HEK293T (cell line): ENCODE results near the gene TNIK.

Source experiments
- ARNT ChIP-seq: fragments of 450-650 bp; IDR thresholded peaks from 2 replicates; pipeline ENCODE4 v1.6.1; 2017; ENCODE audit warnings: mild to moderate bottlenecking
- BHLHE40 ChIP-seq: fragments of 450-650 bp; IDR thresholded peaks from 2 replicates; pipeline ENCODE4 v1.6.1; 2016; ENCODE audit warnings: mild to moderate bottlenecking, moderate library complexity, borderline replicate concordance
- CTBP1 ChIP-seq: fragments of 450-650 bp; IDR thresholded peaks from 2 replicates; pipeline ENCODE4 v1.6.1; 2016; ENCODE audit warnings: borderline replicate concordance
- ELF4 ChIP-seq: fragments of 450-650 bp; IDR thresholded peaks from 2 replicates; pipeline ENCODE4 v1.6.1; 2017; ENCODE audit warnings: antibody characterized with exemption
- FOXM1 ChIP-seq: fragments of 450-650 bp; IDR thresholded peaks from 2 replicates; pipeline ENCODE4 v1.6.1; 2017; ENCODE audit warnings: mild to moderate bottlenecking, borderline replicate concordance
- HDGF ChIP-seq: fragments of 450-650 bp; IDR thresholded peaks from 2 replicates; pipeline ENCODE4 v1.6.1; 2017; ENCODE audit warnings: antibody characterized with exemption, borderline replicate concordance
- LEF1 ChIP-seq: fragments of 450-650 bp; IDR thresholded peaks from 2 replicates; pipeline ENCODE4 v1.6.1; 2017; ENCODE audit warnings: mild to moderate bottlenecking, borderline replicate concordance
- SP1 ChIP-seq: fragments of 450-650 bp; IDR thresholded peaks from 2 replicates; pipeline ENCODE4 v1.6.1; 2017
- SUZ12 ChIP-seq: fragments of 450-650 bp; IDR thresholded peaks from 2 replicates; pipeline ENCODE4 v1.6.1; 2016; ENCODE audit warnings: mild to moderate bottlenecking
- TARDBP ChIP-seq: fragments of 450-650 bp; IDR thresholded peaks from 2 replicates; pipeline ENCODE4 v1.6.1; 2016
- TF ChIP-seq, protein P1 (sequence below): fragments of 450-650 bp; IDR thresholded peaks from 2 replicates; pipeline ENCODE4 v1.6.1; 2016

DNA sequence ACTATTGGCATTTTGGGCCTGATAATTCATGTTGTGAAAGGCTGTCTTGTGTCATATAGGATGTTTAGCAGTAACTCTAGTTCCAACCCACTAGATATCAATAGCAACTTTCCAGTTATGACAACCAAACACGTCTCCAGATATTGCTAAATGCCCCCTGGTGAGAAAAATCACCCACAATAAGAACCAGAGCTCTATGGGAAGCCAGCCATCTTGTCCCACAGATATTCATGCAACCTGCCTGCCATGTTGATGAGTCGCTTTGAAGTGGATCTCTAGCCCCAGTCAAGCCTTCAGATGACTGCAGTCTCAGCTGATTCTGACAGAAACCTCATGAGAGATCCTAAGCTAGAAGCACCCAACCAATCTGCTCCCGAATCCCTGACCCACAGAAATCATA is 5.6 kb upstream of the TNIK start:
- TF ChIP-seq ARNT, result no peak
- no peak for TF ChIP-seq SUZ12
- TF ChIP-seq SP1, result no peak
- no peak for TF ChIP-seq BHLHE40
- no peak for TF ChIP-seq ELF4
- TF ChIP-seq CTBP1, result no peak
- TF ChIP-seq TARDBP, result no peak
- TF ChIP-seq FOXM1, result no peak
- no peak for TF ChIP-seq LEF1
- TF ChIP-seq HDGF, result no peak
- TF ChIP-seq, protein P1, sequence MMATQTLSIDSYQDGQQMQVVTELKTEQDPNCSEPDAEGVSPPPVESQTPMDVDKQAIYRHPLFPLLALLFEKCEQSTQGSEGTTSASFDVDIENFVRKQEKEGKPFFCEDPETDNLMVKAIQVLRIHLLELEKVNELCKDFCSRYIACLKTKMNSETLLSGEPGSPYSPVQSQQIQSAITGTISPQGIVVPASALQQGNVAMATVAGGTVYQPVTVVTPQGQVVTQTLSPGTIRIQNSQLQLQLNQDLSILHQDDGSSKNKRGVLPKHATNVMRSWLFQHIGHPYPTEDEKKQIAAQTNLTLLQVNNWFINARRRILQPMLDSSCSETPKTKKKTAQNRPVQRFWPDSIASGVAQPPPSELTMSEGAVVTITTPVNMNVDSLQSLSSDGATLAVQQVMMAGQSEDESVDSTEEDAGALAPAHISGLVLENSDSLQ, result no peak
